Measurements from ENCODE around the gene CNGB1. TPM values are rescaled to one million over a fixed set of nuclear protein-coding genes. Genes with fewer than 3 reads are reported as not detected.

The CNGB1 gene
- total and polyA plus RNA-seq, 4 donors = under 0.01 TPM; not detected in 2

- Histone ChIP-seq H3K4me3 (ENCODE audit: low read depth in 1 of 3, low read length in 3 of 3) (no peak overlapping the region), H3K27ac (ENCODE audit: low read depth in 1 of 2, low read length in 2 of 2) (no peak overlapping the region), H3K9ac (ENCODE audit: low read depth in 1 of 2, low read length in 2 of 2) (no peak overlapping the region), H3K9me3 (ENCODE audit: control insufficient read depth in 4 of 4, low read length in 3 of 4) (no peaks in the 10 kb centered on the region), H3K27me3 (ENCODE audit: control insufficient read depth in 4 of 4, insufficient read depth in 4 of 4, low read length in 3 of 4) (no peaks in the 10 kb centered on the region), H3K4me1 (ENCODE audit: control insufficient read depth in 4 of 4, insufficient read depth in 4 of 4, low read length in 3 of 4) (peaks cover 9 to 23% (median 14%) of the 10 kb centered on the region in 4 donors), H3K36me3 (ENCODE audit: control insufficient read depth in 4 of 4, insufficient read depth in 3 of 4, low read depth in 1 of 4, low read length in 3 of 4) (peaks cover 4 to 25% (median 11%) of the 10 kb centered on the region in 4 donors)
- no peak for TF ChIP-seq FOXA1 (IDR thresholded peaks at IDR 0.05)
- no peak for TF ChIP-seq FOXA2 (IDR thresholded peaks at IDR 0.05)
- no peak for TF ChIP-seq EGR1 (IDR thresholded peaks at IDR 0.05; ENCODE audit: low read depth in 2 of 2)
- no peak for TF ChIP-seq TAF1 (conservative IDR thresholded peaks at IDR 0.05)
- TF ChIP-seq NR2F2 (IDR thresholded peaks at IDR 0.05) = no peak
- TF ChIP-seq ATF3 (IDR thresholded peaks at IDR 0.05) = no peak
- TF ChIP-seq HNF4G (IDR thresholded peaks at IDR 0.05) = no peak
- no peak for TF ChIP-seq ZBTB33 (IDR thresholded peaks at IDR 0.05)
- no peak for TF ChIP-seq HNF4A (conservative IDR thresholded peaks at IDR 0.05)
- no peak for TF ChIP-seq CTCF (IDR thresholded peaks at IDR 0.05; ENCODE audit: low read depth, low read length, missing input control)
- no peak for TF ChIP-seq RAD21 (IDR thresholded peaks at IDR 0.05)
- no peak for TF ChIP-seq JUND (IDR thresholded peaks at IDR 0.05)
- TF ChIP-seq MAX (IDR thresholded peaks at IDR 0.05) = no peak
- TF ChIP-seq REST (IDR thresholded peaks at IDR 0.05) = no peak
- TF ChIP-seq GABPA (IDR thresholded peaks at IDR 0.05 in 1 of 2, conservative IDR thresholded peaks at IDR 0.05 in 1 of 2) = no peak
- no peak for TF ChIP-seq RXRA (IDR thresholded peaks at IDR 0.05)
- no peak for TF ChIP-seq SP1 (IDR thresholded peaks at IDR 0.05)
- no peak for DNase-seq (ENCODE audit: low spot score)
- WGBS = 97% methylated on average over 36 of the region's 36 CpGs
Observed at GRCh38 chr16:57997528-57998265, 26.8 kb upstream of the CNGB1 start.

Measured in liver (tissue), 9 donors.